HEK293 (cell line): ENCODE measurements around the gene FZD10.

Source experiments
- CTCF ChIA-PET: fragments of 350-600 bp; formaldehyde crosslinking; extraction: SDS; loops from one replicate; lab custom pipeline; 2021; ENCODE audit warnings: antibody characterized with exemption; lab: Yijun Ruan, JAX
- POLR2A ChIA-PET: fragments of 300-600 bp; formaldehyde crosslinking; extraction: SDS; loops from one replicate; lab custom pipeline; 2020; ENCODE audit warnings: antibody characterized with exemption, inconsistent platforms; lab: Yijun Ruan, JAX
- H3K27ac ChIP-seq: fragments of 200-500 bp; sonication (Bioruptor generic); 2 replicates; pipeline ENCODE4 v1.5.1; 2014; ENCODE audit warnings: low read depth, low read length, control low read depth, inconsistent platforms; ENCODE audit errors: extremely low read depth
- H3K36me3 ChIP-seq, 2 experiments: fragments of 200-500 bp in 1 of 2; sonication (Bioruptor generic) in 1 of 2; 1 replicate in 1 of 2; 2 replicates in 1 of 2; pipeline ENCODE4 v1.5.1; 2014 to 2017; ENCODE audit warnings: inconsistent platforms in 2 of 2, low read length in 2 of 2; ENCODE audit not compliant: control insufficient read depth in 2 of 2, insufficient read depth in 1 of 2
- H3K4me1 ChIP-seq: fragments of 200-500 bp; sonication (Bioruptor generic); 2 replicates; pipeline ENCODE4 v1.5.1; 2014; ENCODE audit warnings: mild to moderate bottlenecking, low read length, inconsistent platforms; ENCODE audit not compliant: control insufficient read depth, insufficient read depth
- H3K4me3 ChIP-seq: 2 replicates; pipeline ENCODE4 v1.5.1; 2011; ENCODE audit warnings: low read depth, mild to moderate bottlenecking, control low read depth, low read length, moderate library complexity
- H3K9me3 ChIP-seq: fragments of 200-500 bp; sonication (Bioruptor generic); 2 replicates; pipeline ENCODE4 v1.5.1; 2014; ENCODE audit warnings: low read depth, low read length, inconsistent platforms; ENCODE audit not compliant: control insufficient read depth, insufficient read depth
- BCL11B ChIP-seq: fragments of 450-650 bp; formaldehyde crosslinking; IDR thresholded peaks from 2 replicates; pipeline ENCODE4 v1.5.1; 2016; ENCODE audit warnings: low read depth, missing biosample characterization, missing genetic modification characterization
- HOXA7 ChIP-seq: sonication (generic); formaldehyde crosslinking; IDR thresholded peaks from 2 replicates; pipeline ENCODE4 v1.8.1; 2022; ENCODE audit warnings: missing genetic modification reagents, borderline replicate concordance
- KLF10 ChIP-seq: fragments of 450-650 bp; IDR thresholded peaks from 2 replicates; pipeline ENCODE4 v1.5.1; 2018; ENCODE audit warnings: missing biosample characterization, mild to moderate bottlenecking, missing genetic modification characterization
- OSR2 ChIP-seq: fragments of 450-650 bp; formaldehyde crosslinking; IDR thresholded peaks from 2 replicates; pipeline ENCODE4 v1.5.1; 2016; ENCODE audit warnings: missing biosample characterization, missing genetic modification characterization
- SCRT1 ChIP-seq: fragments of 450-650 bp; formaldehyde crosslinking; IDR thresholded peaks from 2 replicates; pipeline ENCODE4 v1.5.1; 2016; ENCODE audit warnings: missing biosample characterization, missing genetic modification characterization, borderline replicate concordance
- SP3 ChIP-seq: fragments of 450-650 bp; formaldehyde crosslinking; IDR thresholded peaks from 2 replicates; pipeline ENCODE4 v1.5.1; 2016; ENCODE audit warnings: missing biosample characterization, missing genetic modification characterization
- ZBTB26 ChIP-seq: fragments of 450-650 bp; formaldehyde crosslinking; optimal IDR thresholded peaks from 2 replicates; pipeline ENCODE3; 2016; ENCODE audit warnings: missing biosample characterization, mild to moderate bottlenecking, missing genetic modification characterization
- ZBTB7A ChIP-seq: fragments of 450-650 bp; formaldehyde crosslinking; IDR thresholded peaks from 2 replicates; pipeline ENCODE4 v1.5.1; 2016; ENCODE audit warnings: low read depth, missing biosample characterization, missing genetic modification characterization
- ZFP3 ChIP-seq: fragments of 450-650 bp; formaldehyde crosslinking; IDR thresholded peaks from 2 replicates; pipeline ENCODE4 v1.5.1; 2016; ENCODE audit warnings: low read depth, missing biosample characterization, missing genetic modification characterization
- ZFP41 ChIP-seq: fragments of 450-650 bp; formaldehyde crosslinking; IDR thresholded peaks from 2 replicates; pipeline ENCODE4 v1.5.1; 2016; ENCODE audit warnings: missing biosample characterization, missing genetic modification characterization, borderline replicate concordance
- ZIC2 ChIP-seq: fragments of 450-650 bp; formaldehyde crosslinking; IDR thresholded peaks from 2 replicates; pipeline ENCODE4 v1.5.1; 2016; ENCODE audit warnings: missing biosample characterization, missing genetic modification characterization
- ZNF140 ChIP-seq: fragments of 450-650 bp; formaldehyde crosslinking; IDR thresholded peaks from 2 replicates; pipeline ENCODE4 v1.5.1; 2016; ENCODE audit warnings: missing biosample characterization, missing genetic modification characterization
- ZNF174 ChIP-seq: fragments of 450-650 bp; formaldehyde crosslinking; IDR thresholded peaks from 2 replicates; pipeline ENCODE4 v1.5.0; 2017; ENCODE audit warnings: missing biosample characterization, mild to moderate bottlenecking, missing genetic modification characterization
- ZNF2 ChIP-seq: fragments of 450-650 bp; formaldehyde crosslinking; IDR thresholded peaks from 2 replicates; pipeline ENCODE4 v1.5.1; 2016; ENCODE audit warnings: missing biosample characterization, missing genetic modification characterization
- ZNF266 ChIP-seq: fragments of 450-650 bp; formaldehyde crosslinking; IDR thresholded peaks from 2 replicates; pipeline ENCODE4 v1.5.1; 2016; ENCODE audit warnings: missing biosample characterization, missing genetic modification characterization, low read depth
- ZNF274 ChIP-seq, 2 experiments: fragments of 200-500 bp in 1 of 2; fragments of 450-650 bp in 1 of 2; sonication (Bioruptor generic) in 1 of 2; formaldehyde crosslinking in 1 of 2; IDR thresholded peaks; 2 replicates each; pipeline versions ENCODE4 v1.5.1 to v1.6.1; 2014 to 2016; ENCODE audit warnings: borderline replicate concordance in 1 of 2, inconsistent platforms in 1 of 2, low read length in 1 of 2, missing biosample characterization in 1 of 2, missing genetic modification characterization in 1 of 2
- ZNF311 ChIP-seq: fragments of 450-650 bp; formaldehyde crosslinking; IDR thresholded peaks from 2 replicates; pipeline ENCODE4 v1.5.1; 2017; ENCODE audit warnings: missing biosample characterization, missing genetic modification characterization, borderline replicate concordance
- ZNF324 ChIP-seq: fragments of 450-650 bp; formaldehyde crosslinking; IDR thresholded peaks from 2 replicates; pipeline ENCODE4 v1.5.1; 2016; ENCODE audit warnings: missing biosample characterization, missing genetic modification characterization
- ZNF335 ChIP-seq: fragments of 450-650 bp; formaldehyde crosslinking; conservative IDR thresholded peaks from 2 replicates; pipeline ENCODE4 v1.5.1; 2016; ENCODE audit warnings: missing biosample characterization, missing genetic modification characterization
- ZNF416 ChIP-seq: fragments of 450-650 bp; formaldehyde crosslinking; IDR thresholded peaks from 2 replicates; pipeline ENCODE4 v1.5.1; 2016; ENCODE audit warnings: missing biosample characterization, missing genetic modification characterization
- ZNF514 ChIP-seq: fragments of 450-650 bp; formaldehyde crosslinking; IDR thresholded peaks from 2 replicates; pipeline ENCODE4 v1.5.1; 2016; ENCODE audit warnings: missing biosample characterization, missing genetic modification characterization
- ZNF530 ChIP-seq: fragments of 450-650 bp; formaldehyde crosslinking; IDR thresholded peaks from 2 replicates; pipeline ENCODE4 v1.5.1; 2016; ENCODE audit warnings: low read depth, missing biosample characterization, missing genetic modification characterization
- ZNF654 ChIP-seq: fragments of 450-650 bp; formaldehyde crosslinking; IDR thresholded peaks from 2 replicates; pipeline ENCODE4 v1.5.1; 2016; ENCODE audit warnings: low read depth, missing biosample characterization, missing genetic modification characterization
- ZNF747 ChIP-seq: fragments of 450-650 bp; formaldehyde crosslinking; IDR thresholded peaks from 2 replicates; pipeline ENCODE4 v1.5.1; 2016; ENCODE audit warnings: missing biosample characterization, missing genetic modification characterization
- ZNF76 ChIP-seq: fragments of 450-650 bp; formaldehyde crosslinking; IDR thresholded peaks from 2 replicates; pipeline ENCODE4; 2016; ENCODE audit warnings: low read depth, missing biosample characterization, missing genetic modification characterization, borderline replicate concordance
- ZNF791 ChIP-seq: fragments of 450-650 bp; formaldehyde crosslinking; IDR thresholded peaks from 2 replicates; pipeline ENCODE4 v1.5.1; 2016; ENCODE audit warnings: missing biosample characterization, missing genetic modification characterization

FZD10 gene

GRCh38 chr12:130181211-130181610 lies 18.9 kb downstream of the FZD10 start:
- no peak for TF ChIP-seq ZNF174 (tag by site-specific recombination)
- TF ChIP-seq ZNF324: no peak
- TF ChIP-seq ZNF335 (tag by site-specific recombination): no peak
- TF ChIP-seq ZFP3: no peak
- no peak for TF ChIP-seq HOXA7 (CRISPR knock-in tag)
- TF ChIP-seq ZNF274 (IDR thresholded peaks at IDR 0.05; ENCODE audit: low read length): no peak
- TF ChIP-seq ZNF274 (tag by site-specific recombination; IDR thresholded peaks at IDR 0.05; ENCODE audit: borderline replicate concordance): no peak
- no peak for TF ChIP-seq ZNF654 (tag by site-specific recombination)
- TF ChIP-seq ZNF530 (tag by site-specific recombination): no peak
- TF ChIP-seq, all 188 proteins: peak for 0
- H3K36me3 ChIP-seq: no peaks in the 10 kb centered on the region
- no peaks in the 10 kb centered on the region for H3K4me1 ChIP-seq
- ChIA-PET CTCF (no interaction called here), POLR2A (no interaction called here)
- no peak overlapping the region for H3K27ac ChIP-seq
- H3K4me3 ChIP-seq: no peak overlapping the region
- no peaks in the 10 kb centered on the region for H3K9me3 ChIP-seq

GRCh38 chr12:130183585-130184370 lies 21.5 kb downstream of the FZD10 start:
- Histone ChIP-seq H3K27ac (no peak overlapping the region), H3K9me3 (no peaks in the 10 kb centered on the region), H3K4me1 (no peaks in the 10 kb centered on the region), H3K36me3 (no peaks in the 10 kb centered on the region), H3K4me3 (no peak overlapping the region)
- ChIA-PET POLR2A (no interaction called here), CTCF (no interaction called here)
- TF ChIP-seq ZBTB26 (no peak), ZNF311 (no peak), ZNF416 (tag by site-specific recombination) (no peak)

GRCh38 chr12:130184404-130185090 lies 22.3 kb downstream of the FZD10 start:
- CTCF ChIA-PET: no interaction called here
- POLR2A ChIA-PET: no interaction called here
- no peaks in the 10 kb centered on the region for H3K9me3 ChIP-seq
- H3K4me3 ChIP-seq: no peak overlapping the region
- TF ChIP-seq ZNF2 (tag by site-specific recombination): no peak
- no peak for TF ChIP-seq ZNF791 (tag by site-specific recombination)
- no peak for TF ChIP-seq ZNF140 (tag by site-specific recombination)
- H3K36me3 ChIP-seq: no peaks in the 10 kb centered on the region
- no peaks in the 10 kb centered on the region for H3K4me1 ChIP-seq
- H3K27ac ChIP-seq: no peak overlapping the region

- ChIA-PET POLR2A (no interaction called here), CTCF (no interaction called here)
- Histone ChIP-seq H3K27ac (no peak overlapping the region), H3K4me3 (no peak overlapping the region), H3K4me1 (no peaks in the 10 kb centered on the region), H3K36me3 (no peaks in the 10 kb centered on the region), H3K9me3 (no peaks in the 10 kb centered on the region)
- TF ChIP-seq ZNF174 (tag by site-specific recombination): no peak
- no peak for TF ChIP-seq ZNF76 (tag by site-specific recombination)
- no peak for TF ChIP-seq ZFP41 (tag by site-specific recombination)
- TF ChIP-seq BCL11B: no peak
- no peak for TF ChIP-seq KLF10 (tag by site-specific recombination)
- no peak for TF ChIP-seq ZNF747 (tag by site-specific recombination)
- TF ChIP-seq SCRT1 (tag by site-specific recombination): no peak
- no peak for TF ChIP-seq ZBTB7A (tag by site-specific recombination)
- no peak for TF ChIP-seq ZNF266 (tag by site-specific recombination)
- no peak for TF ChIP-seq SP3 (tag by site-specific recombination)
- TF ChIP-seq ZNF514: no peak
- TF ChIP-seq OSR2 (tag by site-specific recombination): no peak
- no peak for TF ChIP-seq ZIC2 (tag by site-specific recombination)
Observed at GRCh38 chr12:130185455-130186391, 23.5 kb downstream of the FZD10 start.
